Globus pallidus (tissue), 1 donor: ENCODE measurements around the gene PTPN14.
"Not testable (repeated sequence)": the region's sequence is repeated elsewhere in the genome, so short reads cannot be mapped to it uniquely, and the experiment has no call there.

ENCODE experiments used
- DNase-seq: peaks from one replicate; pipeline ENCODE4 v3.0.0-alpha.2; 2015; ENCODE audit warnings: low spot score

Gene PTPN14

DNA sequence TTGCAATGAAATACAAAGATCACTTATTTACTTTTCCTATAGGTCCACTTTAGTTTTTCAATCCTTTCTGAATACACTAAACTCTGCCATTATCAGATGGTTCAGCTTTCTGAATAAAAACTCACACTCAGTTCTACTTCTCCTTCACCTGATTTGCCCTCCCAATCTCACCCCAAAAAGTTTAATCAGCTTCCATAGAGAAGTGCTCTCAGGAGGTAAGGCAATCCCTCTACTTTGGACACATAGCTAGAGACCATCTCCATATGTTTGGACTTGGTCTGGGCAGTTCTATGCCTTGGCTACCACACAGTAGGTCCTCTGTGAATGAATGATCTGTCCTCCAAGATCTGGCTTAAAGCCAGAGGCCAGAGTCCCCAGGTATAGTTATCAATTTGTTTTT is 40.9 kb downstream of the PTPN14 start:
- no peak for DNase-seq

DNA sequence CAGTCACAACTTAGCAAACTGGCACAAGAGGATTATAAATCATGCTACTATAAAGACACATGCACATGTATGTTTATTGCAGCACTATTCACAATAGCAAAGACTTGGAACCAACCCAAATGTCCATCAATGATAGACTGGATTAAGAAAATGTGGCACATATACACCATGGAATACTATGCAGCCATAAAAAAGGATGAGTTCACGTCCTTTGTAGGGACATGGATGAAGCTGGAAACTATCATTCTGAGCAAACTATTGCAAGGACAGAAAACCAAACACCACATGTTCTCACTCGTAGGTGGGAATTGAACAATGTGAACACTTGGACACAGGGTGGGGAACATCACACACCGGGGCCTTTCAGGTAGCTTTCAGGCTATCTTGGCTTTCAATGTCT is 41.8 kb downstream of the PTPN14 start:
- DNase-seq = not testable (repeated sequence)

DNA sequence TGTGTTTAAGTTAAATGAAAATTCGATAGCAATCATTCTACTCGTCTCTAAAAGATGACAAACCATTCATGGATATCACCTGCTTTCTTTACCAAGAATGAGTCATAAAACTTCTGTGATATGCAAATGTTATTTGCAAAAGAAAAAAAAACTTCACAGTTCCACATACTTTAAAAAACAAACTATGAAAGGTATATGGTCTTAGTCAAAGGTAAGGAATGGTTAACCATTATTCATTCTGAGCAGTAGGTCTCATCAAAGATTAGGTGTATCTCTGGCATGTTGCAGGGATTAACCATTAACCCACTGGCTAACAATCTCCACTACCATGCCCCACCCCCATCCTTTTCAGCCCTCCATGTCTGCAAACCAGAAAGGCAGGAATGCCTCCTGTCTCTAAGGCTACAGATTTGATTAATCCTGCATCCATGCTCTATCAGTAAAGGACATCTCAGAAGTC is 44.4 kb downstream of the PTPN14 start:
- no peak for DNase-seq

DNA sequence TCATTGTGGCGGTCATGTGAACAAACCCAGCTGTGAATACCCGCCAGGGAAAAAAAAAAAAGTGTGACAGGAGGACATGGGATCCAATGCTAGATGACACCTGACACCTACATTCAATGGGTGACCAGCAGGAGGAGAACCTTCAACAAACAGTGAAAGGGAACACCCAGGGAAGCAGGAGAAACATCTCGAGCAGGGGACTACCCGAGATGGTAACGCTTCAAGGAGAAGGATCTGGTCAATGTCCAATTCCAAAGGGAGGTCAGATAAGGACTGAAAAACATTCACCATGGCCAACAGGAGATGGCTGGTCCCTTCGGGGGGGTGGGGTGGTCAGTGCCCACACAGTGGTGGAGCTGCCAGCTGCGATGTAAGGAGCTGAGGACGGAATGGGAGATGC is 46.3 kb downstream of the PTPN14 start:
- DNase-seq = no peak

DNA sequence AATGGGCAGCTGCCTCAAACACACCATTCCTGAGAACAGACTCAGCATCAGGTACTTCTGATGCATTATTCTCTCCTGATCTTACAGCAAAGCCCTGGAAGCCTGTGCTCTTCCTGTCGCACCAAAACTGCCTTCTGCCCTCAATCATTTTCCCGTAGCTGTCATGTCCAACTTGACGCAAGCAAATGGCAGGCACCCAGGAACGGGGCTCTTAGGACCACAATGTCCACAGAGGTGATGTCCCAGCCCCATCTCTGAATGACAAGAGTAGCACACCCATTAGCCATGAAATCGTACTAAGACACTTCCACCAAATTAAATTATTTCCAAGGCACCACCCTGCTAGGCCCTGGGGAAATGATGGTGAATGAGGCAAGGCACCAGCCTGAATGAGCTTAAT is 47.1 kb downstream of the PTPN14 start:
- DNase-seq = no peak

- DNase-seq = no peak
These were observed 47.8 kb downstream of the PTPN14 start for GRCh38 chr1:214503553-214503952.

DNA sequence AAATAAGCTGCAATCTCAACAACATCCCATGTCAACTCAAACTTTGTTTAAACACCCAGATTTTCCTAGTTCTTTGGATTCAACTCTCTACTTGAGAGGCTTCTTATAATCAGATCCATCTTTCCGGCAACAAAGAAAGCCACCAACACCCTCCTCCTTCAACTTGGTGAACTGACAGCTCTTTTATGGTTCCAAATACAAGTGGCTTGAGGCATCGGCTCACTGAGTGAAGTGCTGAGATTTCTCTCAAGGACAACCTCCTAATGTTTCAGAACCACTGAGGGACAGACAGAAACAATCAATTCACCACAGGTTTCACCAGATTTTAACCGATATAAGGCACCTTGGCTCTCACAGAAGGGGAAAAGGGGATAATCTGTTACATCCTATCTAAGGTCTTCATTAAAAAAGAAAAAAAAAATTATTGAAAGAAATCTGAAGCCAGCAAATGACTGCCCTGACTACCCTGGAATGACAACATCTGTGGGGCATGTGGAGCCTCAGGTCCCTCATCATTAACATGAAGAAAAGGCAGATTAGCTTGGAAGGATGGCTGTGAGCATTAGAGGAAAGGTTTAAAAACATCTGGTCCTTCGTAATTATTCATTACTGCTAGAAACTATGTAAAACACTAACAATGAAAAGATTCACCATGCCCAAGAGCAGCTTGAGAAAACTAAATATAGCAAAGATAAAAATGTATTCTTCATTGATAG is 50.9 kb downstream of the PTPN14 start:
- no peak for DNase-seq

GRCh38 chr1:214499732-214500131 is 51.7 kb downstream of the PTPN14 start:
- no peak for DNase-seq

DNA sequence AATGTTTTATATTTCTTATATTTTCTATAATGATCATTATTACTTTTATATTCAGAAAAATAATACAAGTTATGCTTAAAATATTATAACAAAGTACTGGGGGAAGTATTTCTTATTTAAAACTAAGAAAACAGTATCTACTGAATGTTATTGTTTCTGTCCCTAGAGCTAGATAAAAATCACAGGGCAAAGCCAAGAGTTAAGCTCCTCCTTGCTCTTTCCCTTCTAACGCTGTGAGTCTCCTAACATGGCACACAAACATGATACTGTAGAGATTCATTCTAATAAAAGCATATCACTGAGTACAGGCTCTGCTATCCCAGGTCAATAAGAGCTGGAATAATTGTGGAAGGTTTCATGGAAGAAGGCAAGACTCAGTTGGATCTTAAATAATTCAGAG is 53.4 kb downstream of the PTPN14 start:
- no peak for DNase-seq

DNA sequence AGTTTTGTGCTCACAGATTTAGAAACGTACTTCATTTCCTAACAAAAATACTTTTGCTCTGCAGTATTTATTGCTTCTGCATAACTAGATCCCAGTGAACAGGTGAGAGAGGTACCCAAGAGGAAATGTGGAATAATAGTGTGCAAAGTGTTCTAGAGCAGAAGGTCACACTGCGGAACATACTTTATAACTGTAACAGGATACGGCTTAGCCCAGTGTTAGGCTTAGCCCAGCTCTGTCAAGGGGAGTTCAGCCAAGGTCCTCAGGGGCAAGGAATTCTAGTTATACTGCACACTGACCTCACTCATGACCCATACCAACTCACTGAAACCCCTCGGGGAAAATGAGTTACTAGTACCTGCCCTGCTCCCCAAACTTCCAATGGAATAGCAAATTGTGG is 55.3 kb downstream of the PTPN14 start:
- DNase-seq = no peak

- DNase-seq = no peak
These were observed 56.7 kb downstream of the PTPN14 start for GRCh38 chr1:214494706-214495105.

- DNase-seq = not testable (repeated sequence)
These were observed 57.2 kb downstream of the PTPN14 start for GRCh38 chr1:214494179-214494578.

GRCh38 chr1:214493126-214493796 is 58.1 kb downstream of the PTPN14 start:
- no peak for DNase-seq

GRCh38 chr1:214492401-214493075 is 58.9 kb downstream of the PTPN14 start:
- no peak for DNase-seq

- no peak for DNase-seq
These were observed 59.8 kb downstream of the PTPN14 start for GRCh38 chr1:214491468-214492146.

GRCh38 chr1:214485151-214485550 is 66.3 kb downstream of the PTPN14 start:
- DNase-seq = no peak

GRCh38 chr1:214483180-214483579 is 68.2 kb downstream of the PTPN14 start:
- not testable (repeated sequence) for DNase-seq

DNA sequence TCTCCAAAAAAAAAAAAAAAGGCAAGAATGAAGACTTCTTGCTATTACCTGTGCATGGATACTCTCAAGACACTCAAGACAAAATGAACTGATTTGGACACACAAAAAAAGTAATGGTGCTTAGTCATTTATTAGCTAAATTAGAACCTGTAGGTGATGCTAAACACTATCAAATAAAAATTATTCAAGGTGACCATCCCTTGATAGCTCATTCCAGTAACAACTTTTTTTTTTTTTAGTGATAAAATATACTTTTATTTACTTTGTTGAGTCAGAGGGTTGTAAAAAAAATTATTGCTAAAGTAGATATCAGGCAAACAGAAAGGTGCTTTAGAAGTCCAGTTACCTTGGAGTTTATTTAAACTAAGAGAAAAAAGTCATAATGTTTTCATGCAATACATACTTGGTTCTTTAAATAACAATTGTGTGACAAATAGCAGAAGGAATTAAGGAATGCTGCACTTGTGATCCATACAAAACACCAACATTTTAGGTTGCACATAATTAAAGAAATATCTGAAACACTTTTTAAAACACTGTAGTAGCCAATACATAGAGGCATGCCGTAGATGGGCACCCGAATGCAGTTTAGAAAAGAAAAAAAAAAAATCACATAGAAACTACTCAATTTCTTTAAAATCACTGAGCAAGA is 69.3 kb downstream of the PTPN14 start:
- DNase-seq = not testable (repeated sequence)

- no peak for DNase-seq
These were observed 74.2 kb downstream of the PTPN14 start for GRCh38 chr1:214476986-214477870.

DNA sequence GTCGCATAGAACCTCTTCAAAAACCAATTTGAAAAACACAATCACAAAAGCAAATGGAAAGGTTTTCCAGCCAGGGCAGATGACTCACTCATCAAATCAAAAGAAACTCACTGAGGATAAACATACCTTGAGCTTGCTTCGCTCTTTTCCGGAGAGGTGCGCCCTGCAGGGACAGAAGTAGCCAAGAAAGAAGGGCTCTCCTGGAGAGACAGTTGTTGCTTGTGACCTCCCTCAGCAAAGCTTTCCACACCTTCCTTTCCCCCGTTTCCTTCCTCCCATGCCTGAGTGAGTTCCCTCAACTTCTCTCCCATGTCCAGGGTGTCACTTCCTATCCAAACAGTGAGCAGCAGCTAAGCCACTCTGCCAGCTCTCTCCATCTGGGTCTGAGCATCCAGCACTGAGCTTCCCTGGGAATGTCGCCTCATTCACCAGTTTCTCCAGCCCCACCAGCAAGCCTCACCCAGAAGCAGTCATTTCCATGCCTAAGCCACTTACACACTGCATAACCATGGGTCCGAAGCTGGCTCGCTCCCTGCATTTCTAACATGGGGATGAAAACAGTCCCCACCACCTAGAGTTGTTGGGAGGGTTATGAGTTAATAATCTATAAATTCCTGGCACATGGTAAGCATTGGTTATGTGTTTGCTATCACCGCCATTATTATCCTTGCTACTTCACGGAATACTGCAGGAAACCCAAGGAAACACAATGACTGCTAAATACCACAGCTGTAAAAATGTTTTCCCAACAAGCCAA is 75.0 kb downstream of the PTPN14 start:
- DNase-seq = no peak
